BLaER1 treated with 17β-estradiol and CSF1 and Interleukin-3, amounts not matched to agents 10 nM and 100 nM (cell line): ENCODE measurements around the gene HOXB3.
"Not testable (repeated sequence)": the region's sequence is repeated elsewhere in the genome, so short reads cannot be mapped to it uniquely, and the experiment has no call there.

Experiments
- H3K27ac ChIP-seq, 11 experiments: shearing (Covaris generic); formaldehyde crosslinking; 2 replicates each; pipeline ENCODE4 v1.8.1; 2022
- H3K27me3 ChIP-seq, 11 experiments: shearing (Covaris generic); formaldehyde crosslinking; 2 replicates each; pipeline ENCODE4 v1.8.1; 2022
- H3K36me3 ChIP-seq, 11 experiments: shearing (Covaris generic); formaldehyde crosslinking; 2 replicates each; pipeline ENCODE4 v1.8.1; 2022
- H3K4me1 ChIP-seq, 10 experiments: shearing (Covaris generic); formaldehyde crosslinking; 2 replicates each; pipeline ENCODE4 v1.8.1; 2022
- H3K4me2 ChIP-seq, 11 experiments: shearing (Covaris generic); formaldehyde crosslinking; 2 replicates each; pipeline ENCODE4 v1.8.1; 2022
- H3K4me3 ChIP-seq, 10 experiments: shearing (Covaris generic); formaldehyde crosslinking; 2 replicates each; pipeline ENCODE4 v1.8.1; 2022
- H3K9ac ChIP-seq, 11 experiments: shearing (Covaris generic); formaldehyde crosslinking; 2 replicates each; pipeline ENCODE4 v1.8.1; 2022
- H3K9me3 ChIP-seq, 11 experiments: shearing (Covaris generic); formaldehyde crosslinking; replicated peaks in 1 of 11; 2 replicates each; pipeline ENCODE4 v1.8.1; 2022
- H4K20me1 ChIP-seq, 11 experiments: shearing (Covaris generic); formaldehyde crosslinking; 2 replicates each; pipeline ENCODE4 v1.8.1; 2022
- Cebpa-rat ChIP-seq, 11 experiments: shearing (Covaris generic); IDR thresholded peaks; 2 replicates each; pipeline ENCODE4 v1.8.1; 2022

HOXB3 gene

DNA sequence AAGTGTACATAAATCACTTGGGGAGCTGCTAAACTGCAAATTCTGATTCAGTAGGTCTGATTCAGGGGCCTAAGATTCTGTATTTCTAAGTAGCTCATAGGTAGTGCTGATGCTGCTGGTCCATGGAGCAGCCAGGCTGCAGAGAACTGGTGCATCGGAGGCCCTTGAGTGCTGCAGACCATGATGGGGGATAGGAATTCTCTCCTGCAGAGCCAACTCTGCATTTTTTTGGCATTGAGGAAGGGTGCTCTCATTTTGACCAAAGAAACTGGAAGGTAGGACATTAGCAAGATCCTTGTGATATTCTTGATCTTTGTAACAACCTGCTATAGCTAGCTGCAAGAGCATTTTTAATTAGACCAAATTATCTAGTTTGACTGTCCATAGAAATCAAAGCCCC, 49.8 kb downstream of the HOXB3 start:
- peaks cover 73 to 89% (median 81%) of the 10 kb centered on the region in 11 experiments for H3K27me3 ChIP-seq
- no peak for TF ChIP-seq Cebpa-rat (IDR thresholded peaks at IDR 0.05)
- no peak overlapping the region for H3K4me2 ChIP-seq

DNA sequence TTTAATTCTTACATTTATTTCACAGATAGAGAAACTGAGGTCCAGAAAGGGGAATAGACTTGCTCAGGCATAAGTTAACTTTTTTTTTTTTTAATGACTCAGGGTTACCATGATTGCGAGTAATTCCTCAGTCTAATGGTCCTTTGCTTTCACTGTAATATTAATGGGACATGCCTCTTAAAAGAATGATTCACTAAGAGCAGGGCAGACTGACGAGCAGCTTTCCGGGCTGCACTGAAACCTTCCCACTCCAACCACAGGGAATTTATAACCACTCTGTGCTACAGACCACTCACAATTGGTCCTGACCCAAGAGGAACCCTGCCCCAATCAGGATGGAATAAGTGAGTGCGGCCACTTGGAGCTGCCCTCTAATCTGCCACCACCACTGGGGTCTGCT, 50.9 kb downstream of the HOXB3 start:
- no peak overlapping the region for H3K9ac ChIP-seq
- H3K4me2 ChIP-seq = no peak overlapping the region
- H3K27me3 ChIP-seq = peaks cover 62 to 79% (median 71%) of the 10 kb centered on the region in 11 experiments
- H3K36me3 ChIP-seq = no peaks in the 10 kb centered on the region
- H3K27ac ChIP-seq = no peak overlapping the region
- H3K9me3 ChIP-seq = peaks cover 0 to 12% (median 9%) of the 10 kb centered on the region in 11 experiments; a peak in 10 of 22 replicates
- TF ChIP-seq Cebpa-rat (IDR thresholded peaks at IDR 0.05) = no peak
- H4K20me1 ChIP-seq = peaks cover 0 to 40% (median 29%) of the 10 kb centered on the region in 11 experiments; a peak in 17 of 22 replicates
- H3K4me1 ChIP-seq = peaks cover 0 to 8% (median 0%) of the 10 kb centered on the region in 10 experiments; a peak in 4 of 20 replicates
- no peak overlapping the region for H3K4me3 ChIP-seq

More for the DNA sequence above, 49.8 kb downstream of the HOXB3 start:
- Histone ChIP-seq H4K20me1 (peaks cover 0 to 49% (median 37%) of the 10 kb centered on the region in 11 experiments; a peak in 18 of 22 replicates), H3K36me3 (no peaks in the 10 kb centered on the region), H3K9ac (no peak overlapping the region), H3K4me3 (no peak overlapping the region), H3K27ac (no peak overlapping the region), H3K4me1 (peaks cover 0 to 8% (median 0%) of the 10 kb centered on the region in 10 experiments; a peak in 4 of 20 replicates), H3K9me3 (peaks cover 0 to 12% (median 9%) of the 10 kb centered on the region in 11 experiments; a peak in 10 of 22 replicates)

DNA sequence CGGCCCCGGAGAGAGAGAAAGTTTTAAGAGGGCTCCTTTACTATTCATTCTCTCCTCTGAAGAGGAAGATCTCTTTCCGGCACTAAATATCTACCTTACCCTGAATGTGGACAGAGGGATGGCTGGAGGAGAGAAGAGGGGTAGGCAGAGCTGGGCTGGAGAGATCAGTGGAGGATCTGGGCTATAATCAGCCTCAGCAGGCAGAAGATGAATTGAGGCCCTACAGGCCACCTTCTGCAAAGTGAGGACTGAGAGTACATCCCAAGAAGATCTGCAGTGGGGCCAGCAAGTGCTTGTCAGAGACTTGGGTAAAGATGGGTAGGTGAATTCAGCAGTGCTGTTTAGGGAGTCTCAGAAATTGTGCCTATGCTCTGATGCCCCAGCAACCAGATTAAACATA, 52.7 kb downstream of the HOXB3 start:
- Histone ChIP-seq H3K4me3 (no peak overlapping the region), H3K36me3 (no peaks in the 10 kb centered on the region), H3K9ac (no peak overlapping the region), H3K27ac (no peak overlapping the region), H3K27me3 (peaks cover 44 to 67% (median 57%) of the 10 kb centered on the region in 11 experiments), H3K4me2 (no peak overlapping the region), H4K20me1 (peaks cover 0 to 24% (median 14%) of the 10 kb centered on the region in 11 experiments; a peak in 12 of 22 replicates), H3K9me3 (peaks cover 0 to 11% (median 9%) of the 10 kb centered on the region in 11 experiments; a peak in 10 of 22 replicates), H3K4me1 (no peaks in the 10 kb centered on the region)
- TF ChIP-seq Cebpa-rat (IDR thresholded peaks at IDR 0.05) = no peak

DNA sequence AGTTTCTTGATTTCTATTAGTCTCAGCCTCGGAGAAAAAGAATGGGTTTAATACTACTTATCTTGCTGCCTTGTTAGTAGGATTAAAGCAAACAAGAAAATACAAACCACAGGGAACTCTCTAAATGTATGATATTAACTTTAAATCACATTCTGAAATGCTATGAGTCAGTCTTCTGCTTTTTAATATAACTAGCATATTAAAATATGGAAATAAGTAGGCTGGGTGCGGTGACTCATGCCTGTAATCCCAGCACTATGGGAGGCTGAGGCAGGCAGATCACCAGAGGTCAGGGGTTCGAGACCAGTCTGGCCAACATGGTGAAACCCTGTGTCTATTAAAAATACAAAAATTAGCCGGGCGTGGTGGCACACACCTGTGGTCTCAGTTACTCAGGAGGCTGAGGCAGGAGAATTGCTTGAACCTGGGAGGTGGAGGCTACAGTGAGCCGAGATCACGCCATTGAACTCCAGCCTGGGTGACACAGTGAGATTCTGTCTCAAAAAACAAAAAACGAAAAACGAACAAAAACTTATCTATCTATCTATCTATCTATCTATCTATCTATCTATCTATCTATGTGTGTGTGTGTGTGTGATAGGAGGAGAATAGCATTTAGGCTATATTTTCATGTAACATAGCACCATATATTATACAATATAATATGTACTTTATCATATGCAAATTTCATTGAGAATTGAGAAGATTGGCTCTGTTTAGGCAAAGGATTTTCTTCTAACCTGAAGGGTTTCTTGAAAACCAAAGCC, 54.1 kb downstream of the HOXB3 start:
- not testable (repeated sequence) for H3K4me2 ChIP-seq, H3K4me3 ChIP-seq, H3K9me3 ChIP-seq, H3K9ac ChIP-seq, H3K36me3 ChIP-seq, H3K4me1 ChIP-seq, H3K27ac ChIP-seq
- Histone ChIP-seq H3K27me3 (peaks cover 30 to 66% (median 51%) of the 10 kb centered on the region in 11 experiments), H4K20me1 (peaks cover 0 to 11% (median 1%) of the 10 kb centered on the region in 11 experiments; a peak in 7 of 22 replicates)

DNA sequence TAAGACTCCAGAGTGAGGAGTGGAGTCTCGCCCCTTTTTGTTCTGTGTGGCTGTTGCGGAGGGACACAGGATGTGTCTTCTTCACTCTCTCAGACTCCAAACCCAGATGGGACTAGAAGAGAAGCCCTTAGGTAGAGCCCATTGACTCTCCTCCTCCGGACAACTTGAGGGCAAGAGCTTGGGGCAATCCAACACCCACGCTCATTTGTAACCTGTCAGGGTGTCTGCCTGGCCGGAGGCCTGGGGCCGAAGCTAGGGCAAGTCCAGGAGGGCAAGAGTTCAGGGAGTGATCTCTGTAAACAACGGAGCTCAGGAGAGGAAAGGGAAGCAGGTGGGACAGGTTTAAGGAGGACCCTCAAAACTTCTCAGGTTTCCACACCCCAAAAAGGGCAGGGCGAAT, 57.8 kb downstream of the HOXB3 start:
- Histone ChIP-seq H3K4me3 (no peak overlapping the region), H3K4me1 (no peaks in the 10 kb centered on the region), H3K9ac (no peak overlapping the region), H3K27me3 (peaks cover 5 to 54% (median 25%) of the 10 kb centered on the region in 11 experiments; a peak in 17 of 22 replicates), H3K9me3 (no peaks in the 10 kb centered on the region), H4K20me1 (no peaks in the 10 kb centered on the region; a peak in 3 of 22 replicates), H3K36me3 (no peaks in the 10 kb centered on the region), H3K27ac (no peak overlapping the region), H3K4me2 (no peak overlapping the region)
- TF ChIP-seq Cebpa-rat (IDR thresholded peaks at IDR 0.05) = no peak

DNA sequence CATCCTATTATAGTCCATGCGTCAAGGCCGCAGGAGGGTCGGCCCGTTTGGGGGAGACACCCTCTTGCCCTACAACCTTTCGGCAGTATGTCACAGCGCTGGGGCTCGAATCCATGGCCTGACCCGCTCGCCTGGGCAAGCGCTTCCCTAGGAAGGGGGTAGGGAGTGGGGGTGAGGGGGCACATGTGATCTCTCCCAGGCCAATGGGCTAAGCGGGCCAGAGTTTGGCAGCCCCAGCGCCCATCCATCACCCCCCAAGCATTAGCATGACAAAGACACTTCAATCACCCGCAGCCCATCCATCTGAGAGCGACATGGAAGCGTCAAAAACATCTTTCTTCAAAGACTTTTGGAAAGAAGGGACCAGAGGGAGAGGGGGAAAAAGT, 59.2 kb downstream of the HOXB3 start, which contains the start of gene HOXB1:
TSS of gene HOXB1 (minus strand) at position 125 of the 386 bp plus-strand sequence. CDS start at position 18, 107 bp downstream.
- no peaks in the 10 kb centered on the region for H3K9me3 ChIP-seq
- H3K4me2 ChIP-seq = no peak within 1 kb of the TSS
- H3K27me3 ChIP-seq = peaks cover 17 to 61% (median 37%) of the 10 kb centered on the region in 11 experiments
- no peak within 1 kb of the TSS for H3K4me3 ChIP-seq
- H3K9ac ChIP-seq = no peak within 1 kb of the TSS
- no peak within 1 kb of the TSS for H3K27ac ChIP-seq
- H3K4me1 ChIP-seq = no peaks in the 10 kb centered on the region
- no peak for TF ChIP-seq Cebpa-rat (IDR thresholded peaks at IDR 0.05)
- H4K20me1 ChIP-seq = no peaks in the 10 kb centered on the region; a peak in 3 of 22 replicates
- H3K36me3 ChIP-seq = no peaks in the 10 kb centered on the region

DNA sequence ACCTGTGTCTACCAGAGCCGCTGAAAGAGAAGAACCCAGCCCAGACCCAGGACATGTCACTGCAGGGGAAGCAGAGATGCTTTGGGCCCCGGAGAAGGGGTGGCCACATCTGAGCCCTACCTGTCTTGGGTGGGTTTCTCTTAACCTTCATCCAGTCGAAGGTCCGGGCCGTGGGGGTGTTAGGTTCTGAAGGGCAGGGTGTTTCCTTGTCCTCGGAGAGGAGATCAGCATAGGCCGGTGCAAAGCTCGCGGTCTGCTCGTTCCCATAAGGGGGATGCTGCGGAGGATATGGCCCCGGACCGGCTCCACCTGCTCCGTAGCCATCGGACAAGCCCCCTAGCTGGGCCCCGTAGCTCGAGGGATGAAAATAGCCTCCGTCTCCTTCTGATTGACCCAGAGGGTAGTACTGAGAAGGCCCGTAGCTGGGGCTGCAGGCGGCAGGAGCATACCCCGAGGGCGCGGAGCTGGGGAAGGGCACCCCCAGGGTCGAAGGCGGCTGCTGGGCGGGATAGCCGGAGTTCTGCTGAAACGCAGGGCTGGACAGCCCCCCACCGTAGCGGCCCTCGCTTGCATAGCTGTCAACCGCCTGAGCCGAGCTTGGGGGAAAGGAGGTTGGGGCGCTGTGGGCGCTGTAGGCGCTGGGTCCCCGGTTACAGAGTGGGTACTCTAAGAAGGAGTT, 59.7 kb downstream of the HOXB3 start:
- no peaks in the 10 kb centered on the region for H3K9me3 ChIP-seq
- no peak for TF ChIP-seq Cebpa-rat (IDR thresholded peaks at IDR 0.05)
- H4K20me1 ChIP-seq = no peaks in the 10 kb centered on the region; a peak in 3 of 22 replicates
- H3K36me3 ChIP-seq = no peaks in the 10 kb centered on the region
- H3K27me3 ChIP-seq = peaks cover 21 to 66% (median 42%) of the 10 kb centered on the region in 11 experiments
- no peaks in the 10 kb centered on the region for H3K4me1 ChIP-seq
- H3K4me3 ChIP-seq = no peak overlapping the region
- H3K9ac ChIP-seq = no peak overlapping the region
- no peak overlapping the region for H3K27ac ChIP-seq
- no peak overlapping the region for H3K4me2 ChIP-seq

DNA sequence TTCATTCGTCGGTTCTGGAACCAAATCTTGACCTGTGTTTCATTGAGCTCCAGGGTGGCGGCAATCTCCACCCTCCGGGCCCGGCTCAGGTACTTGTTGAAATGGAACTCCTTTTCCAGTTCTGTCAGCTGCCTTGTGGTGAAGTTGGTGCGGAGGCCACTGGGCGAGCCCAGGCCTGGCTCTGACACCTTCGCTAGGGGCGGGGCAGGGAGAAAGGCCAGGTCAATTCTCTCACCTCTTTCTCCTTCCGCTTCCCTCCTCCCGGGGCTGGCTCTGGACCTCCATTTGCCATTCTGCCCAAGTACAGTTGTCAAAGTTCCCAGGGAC, 60.4 kb downstream of the HOXB3 start:
- Histone ChIP-seq H3K4me1 (no peaks in the 10 kb centered on the region), H3K4me2 (no peak overlapping the region), H3K4me3 (no peak overlapping the region), H3K9ac (no peak overlapping the region), H3K27me3 (peaks cover 21 to 73% (median 44%) of the 10 kb centered on the region in 11 experiments), H3K9me3 (no peaks in the 10 kb centered on the region), H4K20me1 (no peaks in the 10 kb centered on the region; a peak in 2 of 22 replicates), H3K27ac (no peak overlapping the region), H3K36me3 (no peaks in the 10 kb centered on the region)
- TF ChIP-seq Cebpa-rat (IDR thresholded peaks at IDR 0.05) = no peak

DNA sequence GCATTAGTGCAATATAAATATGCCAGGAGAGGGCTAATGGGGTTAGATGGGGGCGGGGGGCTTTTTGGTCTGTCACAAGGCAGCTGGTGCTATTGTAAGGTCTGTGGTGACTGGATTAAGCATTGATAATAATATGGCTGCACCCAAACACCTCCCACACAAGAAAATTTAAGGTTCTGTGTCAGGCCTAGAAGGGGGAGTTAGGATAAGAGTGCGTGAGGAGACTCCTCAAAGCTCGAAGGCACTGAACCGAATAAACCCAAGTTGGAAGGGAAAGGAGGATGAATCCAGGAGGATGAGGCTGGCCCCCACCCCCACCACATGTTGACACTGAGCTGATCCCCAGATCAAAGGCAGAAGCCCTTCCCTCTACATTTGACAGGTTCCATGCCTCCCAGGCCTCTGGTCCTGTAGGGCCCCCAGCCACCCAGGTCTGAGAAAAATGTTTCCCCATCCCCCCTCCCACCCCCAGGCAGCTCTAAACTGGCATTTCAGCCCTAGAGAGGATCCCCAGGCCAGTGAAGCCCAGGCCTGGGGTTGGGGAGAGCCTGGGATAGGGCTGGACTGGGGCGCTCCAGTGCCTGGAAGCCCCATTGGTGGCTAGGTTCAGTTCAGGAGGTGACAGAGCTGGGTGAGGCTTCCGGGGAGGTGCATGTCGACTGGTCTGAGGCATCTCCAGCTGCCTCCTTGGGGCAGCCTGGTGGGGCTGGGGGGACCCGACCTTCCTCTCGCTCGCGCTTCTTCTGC, 60.9 kb downstream of the HOXB3 start:
- Histone ChIP-seq H3K36me3 (no peaks in the 10 kb centered on the region), H3K4me2 (no peak overlapping the region), H3K27ac (no peak overlapping the region), H3K9me3 (no peaks in the 10 kb centered on the region), H3K27me3 (peaks cover 21 to 78% (median 45%) of the 10 kb centered on the region in 11 experiments), H3K4me3 (no peak overlapping the region), H3K4me1 (no peaks in the 10 kb centered on the region), H4K20me1 (no peaks in the 10 kb centered on the region; a peak in 2 of 22 replicates), H3K9ac (no peak overlapping the region)
- no peak for TF ChIP-seq Cebpa-rat (IDR thresholded peaks at IDR 0.05)
